GM19023 (cell line): ENCODE results near the gene FAM3D.
"Not testable (repeated sequence)": the region's sequence is repeated elsewhere in the genome, so short reads cannot be mapped to it uniquely, and the experiment has no call there.

Source experiments
- ATAC-seq: cut with Tn5 transposase; IDR thresholded peaks from one replicate; pipeline ENCODE4 v1.9.1; 2021; ENCODE audit warnings: mild to moderate bottlenecking, moderate library complexity; ENCODE audit not compliant: unreplicated experiment

FAM3D gene, protein sequence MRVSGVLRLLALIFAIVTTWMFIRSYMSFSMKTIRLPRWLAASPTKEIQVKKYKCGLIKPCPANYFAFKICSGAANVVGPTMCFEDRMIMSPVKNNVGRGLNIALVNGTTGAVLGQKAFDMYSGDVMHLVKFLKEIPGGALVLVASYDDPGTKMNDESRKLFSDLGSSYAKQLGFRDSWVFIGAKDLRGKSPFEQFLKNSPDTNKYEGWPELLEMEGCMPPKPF

DNA sequence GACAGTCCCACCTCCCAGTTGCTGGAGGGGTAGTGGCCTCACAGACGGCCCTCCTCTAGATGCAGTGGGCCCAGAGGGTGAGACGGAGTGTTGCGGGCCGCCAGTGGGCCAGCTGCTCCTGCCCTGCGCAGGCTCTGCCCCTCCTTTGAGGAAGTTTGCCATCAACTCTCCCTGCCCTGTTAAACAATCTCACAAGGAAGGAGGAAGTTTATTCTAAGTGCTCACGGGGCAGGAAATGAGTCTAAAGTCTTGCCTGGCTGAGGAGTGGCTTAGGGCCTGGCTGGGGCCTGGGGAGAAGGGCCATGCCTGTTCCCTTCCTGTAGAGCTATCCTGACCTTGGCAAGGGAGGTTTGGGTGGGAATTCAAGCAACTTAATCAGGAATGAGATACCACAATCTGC lies at the start of gene FAM3D:
Gene FAM3D (minus strand): TSS at position 92 of the 400 bp plus-strand sequence. CDS start 11,211 bp downstream, outside the sequence.
- ATAC-seq, result no peak

DNA sequence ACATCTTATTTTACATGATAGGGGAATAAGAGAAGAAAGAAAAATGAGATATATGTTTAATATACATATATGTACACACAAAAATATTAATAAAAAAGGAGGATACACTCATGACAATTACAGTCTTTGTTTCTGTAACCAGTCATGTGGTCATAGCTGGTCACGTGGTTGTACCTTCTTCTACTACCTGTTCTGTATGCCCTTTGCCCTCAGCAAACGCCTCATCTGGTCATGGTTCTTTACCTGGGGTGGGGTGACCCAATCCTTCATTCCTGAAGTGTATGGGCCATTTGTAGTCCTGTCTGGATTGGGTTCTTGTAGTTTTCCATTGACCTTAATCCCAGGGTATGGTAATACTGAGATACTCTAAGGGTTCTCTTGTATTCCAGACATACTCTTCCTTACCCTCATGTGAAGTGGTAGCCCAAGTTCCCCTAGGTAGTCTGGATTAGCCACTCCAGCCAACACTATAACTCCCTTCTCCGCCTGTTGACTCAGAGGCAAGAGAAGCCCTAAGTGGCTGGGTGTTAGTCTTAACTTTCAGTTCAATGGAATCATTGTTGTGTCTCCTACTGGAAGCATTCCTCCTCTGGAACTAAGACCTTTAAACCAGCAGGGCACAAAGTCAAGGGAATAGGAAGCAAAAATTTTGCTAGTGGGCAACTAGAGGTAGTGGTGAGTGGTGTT lies 47.3 kb upstream of the FAM3D start:
- ATAC-seq, result no peak

DNA sequence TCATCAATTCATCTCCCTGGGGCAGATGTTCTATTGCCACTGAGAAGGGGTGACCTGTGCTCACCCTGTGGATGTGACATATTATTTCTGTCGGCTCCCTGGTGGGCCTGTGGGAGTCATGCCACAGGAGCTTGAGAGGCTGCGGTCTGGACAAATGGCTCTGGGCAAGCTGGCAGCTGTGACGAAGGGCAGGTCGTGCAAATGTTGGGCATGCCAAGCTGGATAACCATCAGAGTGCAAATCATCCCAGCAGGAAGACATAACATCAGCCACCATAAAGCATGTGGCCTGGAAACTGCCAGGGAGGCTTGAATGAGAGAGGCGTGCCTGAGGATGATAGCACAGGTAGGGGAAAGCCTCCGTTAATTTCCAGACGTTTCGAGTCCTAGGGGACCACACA lies 45.3 kb upstream of the FAM3D start:
- no peak for ATAC-seq

DNA sequence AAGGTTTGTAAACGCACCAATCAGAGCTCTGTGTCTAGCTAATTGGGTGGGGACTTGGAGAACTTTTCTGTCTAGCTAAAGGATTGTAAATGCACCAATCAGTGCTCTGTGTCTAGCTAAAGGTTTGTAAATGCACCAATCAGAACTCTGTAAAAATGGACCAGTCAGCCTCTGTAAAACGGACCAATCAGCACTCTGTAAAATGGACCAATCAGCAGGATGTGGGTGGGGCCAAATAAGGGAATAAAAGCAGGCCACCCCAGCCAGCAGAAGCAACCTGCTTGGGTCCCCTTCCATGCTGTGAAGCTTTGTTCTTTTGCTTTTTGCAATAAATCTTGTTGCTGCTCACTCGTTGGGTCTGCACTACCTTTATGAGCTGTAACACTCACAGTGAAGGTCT lies 42.4 kb upstream of the FAM3D start:
- ATAC-seq, result not testable (repeated sequence)

DNA sequence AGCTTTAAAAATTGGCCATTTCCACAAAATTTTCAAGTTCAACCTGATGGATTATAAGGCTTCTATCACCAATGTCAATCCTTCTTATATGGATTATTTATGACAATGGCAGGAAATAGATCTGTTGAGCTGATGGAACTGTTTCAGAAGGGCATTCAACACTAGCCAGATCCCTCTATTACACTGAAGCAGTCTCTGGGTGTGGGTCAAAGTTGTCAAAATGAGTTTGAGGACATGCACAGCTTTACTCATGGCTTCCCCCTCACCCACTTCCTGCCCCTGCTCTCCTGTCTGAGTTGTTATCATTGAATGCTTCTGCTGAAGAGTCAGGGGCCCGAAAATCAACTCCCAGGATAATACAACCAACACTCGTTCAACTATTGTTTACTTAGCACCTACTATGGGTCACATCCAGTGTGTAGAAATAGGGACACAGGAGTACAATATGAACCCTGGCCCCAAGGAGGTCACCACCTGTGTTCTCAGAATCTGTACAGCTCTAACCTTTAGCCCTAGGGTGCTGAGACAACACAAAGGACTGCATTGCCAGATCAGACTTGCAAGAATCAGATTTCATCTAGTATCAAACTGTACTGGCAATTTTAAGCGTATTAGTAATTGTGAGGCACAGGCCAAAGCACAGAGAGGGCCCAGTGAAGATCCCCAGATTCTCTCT lies 41.7 kb upstream of the FAM3D start:
- no peak for ATAC-seq

DNA sequence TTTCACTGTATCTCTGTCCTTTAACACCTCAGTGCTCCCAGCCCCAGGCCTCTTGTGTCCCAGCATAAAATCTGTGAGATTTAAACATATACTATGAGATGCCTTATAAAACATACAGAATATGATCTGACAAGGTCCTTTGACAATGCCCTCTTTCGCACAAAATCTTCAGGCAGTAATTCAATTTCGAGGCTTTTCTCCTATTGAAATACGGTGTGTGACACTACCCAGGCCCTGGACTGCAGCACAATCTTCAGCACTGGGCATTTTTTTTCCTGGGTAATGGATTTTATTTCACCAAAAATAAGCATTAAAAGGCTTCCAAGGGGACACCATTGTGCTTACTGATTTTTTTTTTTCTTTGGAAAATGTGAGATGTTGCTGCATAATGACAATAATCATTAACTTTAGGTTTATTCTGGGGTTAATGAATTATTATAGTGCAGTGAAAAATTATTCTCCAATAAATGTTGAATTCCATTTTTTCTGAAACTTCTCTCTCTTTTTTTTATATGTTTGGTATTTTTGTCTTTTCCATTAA lies 40.9 kb upstream of the FAM3D start:
- no peak for ATAC-seq

DNA sequence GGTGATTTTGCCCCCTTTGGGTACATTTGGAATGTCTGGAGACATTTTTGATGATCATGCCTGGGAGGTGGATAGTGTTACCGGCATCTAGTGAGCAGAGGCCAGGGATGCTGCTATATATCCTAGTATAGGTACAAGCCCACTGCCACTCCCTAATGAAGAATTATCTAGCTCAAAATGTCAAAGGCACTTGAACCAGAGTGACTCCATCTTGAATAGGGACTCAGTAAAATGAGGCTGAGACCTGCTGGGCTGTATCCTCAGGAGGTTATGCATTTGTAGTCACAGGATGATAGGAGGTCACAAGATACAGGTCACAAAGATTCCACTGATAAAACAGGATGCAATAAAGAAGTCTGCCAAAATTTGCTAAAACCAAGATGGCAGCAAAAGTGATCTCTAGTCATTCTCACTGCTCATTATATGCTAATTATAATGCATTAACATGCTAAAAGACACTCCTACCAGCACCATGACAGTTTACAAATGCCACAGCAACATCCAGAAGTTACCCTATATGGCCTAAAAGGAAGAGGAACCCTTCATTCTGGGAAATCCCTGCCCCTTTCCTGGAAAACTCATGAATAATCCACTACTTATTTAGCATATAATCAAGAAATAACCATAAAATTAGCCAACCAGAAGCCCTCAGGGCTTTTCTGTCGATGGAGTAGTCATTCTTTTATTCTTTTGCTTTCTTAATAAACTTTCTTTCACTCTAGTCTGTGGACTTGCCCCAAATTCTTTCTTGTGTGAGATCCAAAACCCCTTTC lies 40.0 kb upstream of the FAM3D start:
- ATAC-seq, result no peak

DNA sequence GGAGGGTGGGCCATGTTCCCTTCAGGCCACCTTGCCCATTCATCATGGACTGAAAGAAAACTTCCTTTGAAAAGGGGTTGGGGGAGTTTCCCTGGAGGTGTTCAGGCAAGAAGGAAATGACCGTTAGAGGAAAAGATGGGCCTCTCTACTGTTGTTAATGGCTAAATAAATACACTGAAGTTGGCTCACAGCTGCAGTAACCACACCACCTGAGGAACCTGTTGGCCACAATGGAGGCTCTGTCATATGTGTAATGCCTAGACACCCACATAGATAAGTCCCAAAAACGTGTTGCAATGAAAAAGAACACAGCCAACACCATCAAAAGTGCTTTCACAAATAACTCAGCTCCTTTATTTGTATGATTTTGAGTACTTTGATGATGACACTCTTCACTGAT lies 38.2 kb upstream of the FAM3D start:
- no peak for ATAC-seq

DNA sequence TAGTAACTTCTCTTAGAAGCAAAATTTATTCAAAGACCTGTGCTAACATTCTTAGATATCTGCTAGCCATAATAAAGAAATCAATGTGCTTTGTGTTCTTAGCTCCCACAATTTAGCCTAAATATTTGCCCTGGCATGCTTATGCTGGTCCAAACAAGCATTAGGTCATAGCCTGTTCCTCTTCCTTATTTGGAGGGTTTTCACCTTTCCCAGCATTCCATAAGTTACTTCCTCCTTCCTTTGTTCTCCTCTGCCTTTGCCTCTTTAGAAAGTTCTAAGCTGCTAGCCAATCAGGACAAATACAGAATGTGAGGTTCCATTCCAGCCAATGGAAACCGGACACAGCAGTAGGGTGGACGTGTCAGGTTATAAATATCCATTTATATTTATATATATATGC lies 37.7 kb upstream of the FAM3D start:
- ATAC-seq, result not testable (repeated sequence)

DNA sequence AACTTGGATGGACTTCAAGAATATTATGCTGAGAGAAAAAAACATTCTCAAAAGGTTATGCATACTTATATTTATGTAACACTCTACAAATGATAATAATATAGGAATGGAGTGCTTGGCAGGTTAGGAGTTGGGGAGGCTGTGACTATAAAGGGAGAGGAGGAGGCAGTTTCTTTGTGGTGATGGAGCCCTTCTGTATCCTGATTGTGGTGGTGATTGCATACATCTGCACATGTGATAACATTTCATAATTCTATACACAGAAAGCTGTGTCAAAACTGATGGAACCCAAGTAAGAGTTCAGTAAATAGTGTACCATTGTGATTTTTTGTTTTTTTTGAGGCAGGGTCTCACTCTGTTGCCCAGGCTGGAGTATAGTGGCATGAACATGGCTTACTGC lies 31.7 kb upstream of the FAM3D start:
- ATAC-seq, result no peak

DNA sequence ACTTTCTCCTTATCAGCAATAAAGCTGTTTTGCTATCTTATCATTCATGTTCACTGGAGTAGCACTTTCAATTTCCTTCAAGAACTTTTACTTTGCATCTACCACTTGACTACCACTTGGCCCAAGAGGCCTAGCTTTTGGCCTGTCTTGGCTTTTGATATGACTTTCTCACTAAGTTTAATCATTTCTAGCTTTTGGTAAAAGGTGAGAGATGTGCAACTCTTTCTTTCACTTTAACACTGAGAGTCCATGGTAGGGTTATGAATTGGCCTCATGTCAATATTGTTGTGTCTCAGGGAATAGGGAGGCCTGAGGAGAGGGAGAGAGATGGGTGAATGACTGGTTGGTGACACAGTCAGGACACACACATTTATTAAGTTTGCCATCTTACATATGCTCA lies 31.0 kb upstream of the FAM3D start:
- ATAC-seq, result peak; percentile 40

DNA sequence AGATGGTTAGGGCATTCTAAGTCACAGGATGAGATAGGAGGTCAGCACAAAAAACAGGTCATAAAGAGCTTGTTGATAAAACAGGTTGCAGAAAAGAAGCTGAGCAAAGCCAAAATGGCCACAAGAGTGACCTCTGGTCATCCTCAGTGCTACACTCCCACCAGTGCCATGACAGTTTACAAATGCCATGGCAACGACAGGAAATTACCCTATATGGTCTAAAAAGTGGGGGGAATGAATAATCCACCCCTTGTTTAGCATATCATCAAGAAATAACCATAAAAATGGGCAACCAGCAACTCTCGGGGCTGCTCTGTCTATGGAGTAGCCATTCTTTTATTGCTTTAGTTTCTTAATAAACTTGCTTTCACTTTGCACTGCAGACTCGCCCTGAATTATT lies 30.2 kb upstream of the FAM3D start:
- not testable (repeated sequence) for ATAC-seq

DNA sequence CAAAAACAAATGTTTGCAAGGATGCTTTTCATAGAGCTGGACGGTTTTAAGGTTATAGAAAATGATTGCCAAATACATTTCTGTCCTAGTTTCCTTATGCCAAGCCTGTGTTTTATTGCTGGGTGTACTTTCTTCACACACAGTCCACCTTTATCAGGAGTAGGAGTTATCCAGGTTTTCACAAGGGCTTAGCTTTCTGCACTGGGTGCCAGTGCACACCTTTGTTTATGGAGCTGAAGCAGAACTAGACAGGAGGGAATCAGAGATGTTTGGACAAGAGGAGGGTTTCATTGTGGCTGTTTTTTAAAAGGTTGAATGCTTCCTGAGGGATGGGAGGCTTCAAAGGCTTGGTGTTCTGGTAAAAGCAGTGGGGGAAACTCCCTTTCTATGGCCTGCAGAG lies 29.5 kb upstream of the FAM3D start:
- no peak for ATAC-seq

DNA sequence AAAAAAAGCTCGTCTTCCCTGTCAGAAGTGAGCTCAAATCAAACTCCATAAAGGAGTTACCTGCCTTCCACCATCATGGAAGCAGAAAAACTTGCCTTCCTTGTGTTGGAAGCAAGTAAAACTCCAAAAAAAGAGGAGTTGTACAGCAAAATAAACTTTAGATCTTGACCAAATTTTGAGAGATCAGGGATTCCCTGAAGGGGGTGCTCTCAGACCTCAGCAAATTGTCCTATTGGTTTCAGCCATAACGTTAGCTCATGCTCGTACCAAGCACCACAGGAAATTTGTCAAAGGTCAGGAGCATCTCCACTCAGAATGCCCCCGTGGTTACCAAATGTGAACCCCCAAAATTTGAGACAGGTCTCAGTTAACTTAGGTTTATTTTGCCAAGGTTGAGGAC lies 28.7 kb upstream of the FAM3D start:
- not testable (repeated sequence) for ATAC-seq

DNA sequence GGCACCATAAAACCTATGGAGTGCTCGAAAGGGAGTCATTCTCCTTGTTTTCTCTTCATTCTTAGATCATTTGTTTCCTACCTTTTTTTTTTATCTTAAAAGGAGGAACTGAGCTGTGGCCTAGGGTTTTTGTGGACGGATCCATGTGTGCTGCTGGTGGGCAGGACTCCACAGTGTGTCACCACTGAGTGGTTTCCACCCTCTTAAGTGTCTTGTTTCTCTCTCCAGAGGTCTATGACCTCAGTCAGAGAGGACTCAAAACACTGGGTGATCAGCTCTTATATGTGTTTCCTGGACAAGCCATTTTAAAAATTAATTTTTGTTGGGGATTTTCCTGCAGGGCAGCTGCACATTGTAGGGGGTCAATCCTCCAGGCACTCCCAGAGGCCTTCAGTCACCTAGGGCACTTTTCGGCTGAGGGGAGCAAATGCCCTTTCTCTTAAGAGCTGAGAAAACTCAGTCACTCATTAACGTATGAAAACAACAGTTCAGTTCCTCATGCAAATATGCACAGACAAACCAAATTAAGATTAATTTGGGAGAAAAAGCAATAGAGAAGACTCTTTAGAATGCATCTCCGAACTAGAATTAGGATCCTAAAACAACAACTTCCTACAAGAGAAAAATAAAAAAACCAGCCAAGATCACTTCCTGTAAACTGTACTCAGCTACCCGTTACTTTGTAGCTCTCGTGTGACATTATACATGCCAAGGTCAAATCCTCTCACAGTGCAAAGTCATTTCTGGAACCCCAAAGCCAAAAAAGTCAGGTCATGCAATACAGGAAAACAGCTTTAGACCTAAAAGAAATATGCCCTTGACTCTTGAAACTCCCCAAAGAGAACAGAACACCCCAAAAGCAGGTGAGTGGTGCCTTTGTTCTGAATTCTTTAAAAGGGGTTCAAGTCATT lies 27.6 kb upstream of the FAM3D start:
- ATAC-seq, result peak; percentile 56

DNA sequence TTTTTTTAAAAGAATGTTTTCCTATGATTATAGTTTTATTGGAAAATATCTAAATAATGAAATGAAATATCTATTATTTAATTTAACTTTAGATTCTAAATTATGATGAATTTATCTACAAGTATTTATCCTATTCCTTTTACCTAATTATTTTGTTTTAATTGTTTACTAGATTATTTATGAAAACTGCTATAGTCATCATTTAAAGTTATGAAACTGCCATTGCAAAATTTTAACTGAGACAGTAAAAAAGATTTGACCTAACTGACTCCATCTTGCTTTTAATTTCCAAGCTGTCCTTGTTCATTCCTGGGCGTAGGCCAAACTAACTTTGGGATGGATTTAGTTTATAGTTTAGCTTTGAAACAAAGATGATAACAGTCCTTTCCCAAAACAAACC lies 25.9 kb upstream of the FAM3D start:
- no peak for ATAC-seq

DNA sequence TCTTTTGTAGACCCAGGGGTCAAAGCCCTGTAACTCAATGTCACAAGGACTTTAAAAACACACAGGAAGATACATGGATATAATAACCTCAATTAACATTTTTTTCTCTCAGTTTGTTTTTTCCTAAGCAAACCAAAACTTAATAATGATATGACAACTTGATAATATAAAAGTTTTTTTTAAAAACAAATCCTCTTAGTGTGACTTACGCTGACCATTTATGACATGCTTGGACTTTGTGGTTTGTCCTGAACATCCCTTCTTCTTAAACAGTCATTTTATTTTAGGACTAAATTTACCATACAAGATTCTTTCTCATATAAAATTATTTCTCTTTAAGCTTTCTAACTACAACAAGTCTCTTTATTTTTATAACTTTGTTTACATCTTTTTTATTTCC lies 25.4 kb upstream of the FAM3D start:
- ATAC-seq, result no peak

DNA sequence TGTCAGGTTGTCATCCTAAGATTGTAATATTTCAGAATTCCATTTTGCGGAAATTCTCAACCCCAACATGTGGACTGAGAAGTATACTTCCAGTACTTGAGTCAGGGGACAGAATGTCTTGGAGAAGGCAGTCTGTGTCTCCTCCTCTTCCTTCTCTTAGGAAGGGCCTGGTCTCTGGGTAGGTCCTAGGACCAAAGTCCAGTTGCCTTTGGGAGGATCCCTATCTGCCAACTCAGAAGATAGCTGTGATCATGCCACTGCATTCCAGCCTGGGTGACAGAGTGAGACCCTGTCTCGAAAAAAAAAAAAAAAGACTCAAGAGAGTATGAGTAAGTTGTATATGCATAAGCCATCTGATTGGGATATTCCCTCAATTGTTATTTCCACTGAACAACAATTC lies 23.9 kb upstream of the FAM3D start:
- ATAC-seq, result no peak

DNA sequence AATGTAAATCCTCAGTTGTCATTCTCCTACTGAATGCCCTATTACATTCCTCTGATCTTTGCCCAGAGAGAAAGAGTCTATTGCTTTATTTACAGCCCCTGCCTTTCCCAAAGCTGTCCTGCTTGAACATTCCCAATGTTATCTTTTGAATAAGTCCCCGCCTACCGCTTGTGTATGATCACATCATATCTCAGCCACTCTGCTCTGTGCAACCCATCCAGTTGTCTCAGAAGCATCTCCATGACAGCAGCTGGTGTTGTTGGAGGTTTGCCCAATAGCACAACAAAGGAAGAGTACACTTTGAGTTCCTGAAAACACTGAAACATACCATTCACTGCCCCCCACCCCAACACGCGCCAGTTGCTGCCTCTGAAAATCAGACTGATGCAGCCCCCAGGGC lies 22.0 kb upstream of the FAM3D start:
- ATAC-seq, result no peak

DNA sequence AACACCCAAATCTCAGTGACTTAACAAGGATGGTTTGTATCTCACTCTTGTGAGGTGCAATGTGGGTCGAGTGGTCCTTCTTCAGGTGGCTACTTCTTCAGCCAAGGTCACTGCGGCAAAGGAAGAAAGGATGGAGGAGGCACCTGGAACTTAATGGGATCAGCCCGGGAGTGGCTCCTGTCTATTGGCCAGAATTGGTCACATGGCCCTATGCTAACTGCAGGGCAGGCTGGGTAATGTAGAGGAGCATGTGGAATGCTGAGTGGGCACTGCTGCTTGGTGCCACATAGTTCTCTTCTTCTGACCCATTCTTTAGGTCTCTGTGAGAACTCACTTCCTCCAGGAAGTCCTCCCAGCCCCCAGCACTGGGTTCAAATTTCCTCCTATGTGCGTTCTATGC lies 20.3 kb upstream of the FAM3D start:
- no peak for ATAC-seq
